Activated CD4-positive, alpha-beta T cell treated with anti-CD3 and anti-CD28 coated beads for 24 hours (primary cell): Measurements from ENCODE around the gene TMEM114.

Experiments
- DNase-seq, 2 donors: peaks; one replicate each; pipeline ENCODE4 v3.0.0-alpha.2; 2020; ENCODE audit warnings: low read depth in 2 of 2

TMEM114 gene

DNA sequence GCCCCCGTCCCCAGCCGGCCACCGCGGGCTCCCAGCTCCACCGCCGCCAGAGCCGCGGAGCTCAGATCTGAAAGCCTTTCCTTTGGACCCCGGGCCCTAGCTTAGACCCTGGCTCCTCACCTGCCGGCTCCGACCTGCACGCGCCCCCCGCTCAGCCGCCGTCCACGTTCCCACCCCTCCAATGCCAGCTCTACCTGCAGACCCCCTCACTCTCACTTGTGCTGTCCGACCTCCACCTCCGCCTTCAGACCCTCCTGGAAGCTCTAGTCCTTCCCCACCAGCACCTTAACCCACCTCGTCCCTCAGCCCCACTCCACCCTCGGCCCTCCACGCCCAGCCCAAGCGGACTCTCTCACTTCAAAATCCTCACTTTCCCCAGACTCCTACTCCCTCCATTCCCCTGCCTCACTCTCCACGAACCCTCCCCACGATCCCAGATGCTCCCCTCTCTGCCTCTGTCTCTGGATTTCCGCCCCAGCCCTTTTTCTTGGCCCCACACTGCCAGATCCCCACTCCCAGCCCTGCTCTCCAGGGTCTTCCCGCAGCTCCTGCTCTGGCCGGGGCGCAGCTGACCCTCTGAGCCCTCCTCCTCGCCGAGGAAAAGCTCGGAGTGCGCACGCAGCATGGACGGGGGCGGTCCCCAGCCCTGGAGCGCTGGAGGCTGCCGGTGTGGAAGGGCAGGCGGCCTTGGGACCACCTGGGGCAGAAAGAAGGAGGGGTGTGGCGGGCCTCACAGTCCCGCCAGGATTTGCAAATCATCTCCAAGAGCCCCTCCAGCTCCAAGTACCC lies at the start of gene TMEM114:
TMEM114 (minus strand) TSS at position 612 of the 789 bp plus-strand sequence. CDS start 673 bp downstream, outside the sequence.
- no peak for DNase-seq

DNA sequence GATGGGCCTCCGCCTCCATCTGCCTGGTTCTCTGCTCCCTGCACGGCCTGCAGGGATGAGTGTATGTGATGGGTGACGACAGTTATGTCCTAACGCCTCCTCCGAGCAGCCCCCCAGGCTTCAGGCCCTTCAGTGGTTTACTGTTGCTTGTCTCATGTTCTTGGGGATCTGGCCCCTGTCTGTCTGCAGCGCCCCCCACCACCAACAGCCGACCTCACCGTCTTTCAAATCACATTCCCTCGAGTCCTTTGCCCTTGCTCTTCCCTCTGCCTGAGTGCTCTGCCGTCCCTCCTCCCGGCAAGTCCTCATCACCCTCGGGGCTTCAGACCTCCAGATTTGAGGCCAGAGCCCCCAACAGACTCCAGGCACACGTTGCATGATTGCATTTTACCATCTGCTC lies 49.4 kb upstream of the TMEM114 start:
- no peak for DNase-seq

DNA sequence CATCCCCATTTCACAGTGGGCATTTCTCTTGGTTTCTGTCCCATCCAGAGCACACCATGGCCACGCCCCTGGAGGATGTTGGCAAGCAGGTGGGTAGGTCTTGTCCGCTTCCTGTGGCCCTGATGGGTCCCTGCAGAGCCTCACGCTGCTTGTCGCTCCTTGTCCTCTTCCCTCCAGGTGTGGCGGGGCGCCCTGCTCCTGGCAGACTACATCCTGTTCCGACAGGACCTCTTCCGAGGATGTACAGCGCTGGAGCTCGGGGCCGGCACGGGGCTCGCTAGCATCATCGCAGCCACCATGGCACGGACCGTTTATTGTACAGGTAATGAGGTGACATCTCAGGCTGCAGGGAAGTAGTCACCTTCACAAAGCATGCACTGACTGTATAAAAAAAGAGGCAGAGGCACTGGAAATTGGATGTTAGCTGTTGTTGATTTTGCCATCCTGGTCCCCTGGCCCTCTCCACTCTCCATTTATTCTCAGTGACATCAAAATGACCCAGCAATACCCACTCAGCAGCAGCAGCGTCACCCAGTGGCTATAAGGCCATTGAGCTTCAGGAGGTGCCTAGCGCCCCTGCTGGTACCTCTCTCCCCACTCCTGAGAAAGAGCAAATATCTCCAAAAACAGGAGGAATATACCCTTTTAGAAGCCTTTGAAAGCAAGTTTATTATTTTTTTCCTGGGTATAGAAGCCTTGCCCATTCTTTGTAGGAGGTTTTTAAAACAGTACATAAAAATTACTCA lies 44.9 kb upstream of the TMEM114 start:
- no peak for DNase-seq

DNA sequence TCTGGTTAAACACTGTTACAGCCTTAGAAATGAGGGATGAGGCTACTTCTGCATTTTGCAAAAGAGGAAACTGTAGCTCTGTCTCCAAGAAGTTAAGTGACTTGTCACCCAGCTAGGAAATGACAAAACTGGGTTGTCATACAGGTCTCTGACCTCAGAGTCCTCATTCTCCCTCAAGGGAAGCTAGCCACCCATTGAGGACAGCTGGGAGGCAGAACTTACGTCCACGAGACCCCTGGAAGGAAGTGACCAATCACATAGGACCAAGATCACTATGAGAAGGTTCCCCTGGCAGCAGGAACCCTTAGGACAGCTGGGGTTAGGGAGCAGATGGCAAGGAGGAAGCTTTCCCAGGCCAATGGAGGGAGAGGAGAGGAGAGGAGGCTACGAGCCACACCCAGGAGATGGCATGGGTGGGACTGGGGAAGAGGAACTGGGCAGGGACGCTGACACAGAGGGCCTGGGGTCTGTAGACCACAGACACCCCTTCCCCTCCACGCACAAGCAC lies 42.4 kb upstream of the TMEM114 start:
- DNase-seq, result no peak

- no peak for DNase-seq
Measured at GRCh38 chr16:8631818-8632465, 41.6 kb upstream of the TMEM114 start.

- no peak for DNase-seq
Measured at GRCh38 chr16:8631373-8631772, 41.1 kb upstream of the TMEM114 start.

DNA sequence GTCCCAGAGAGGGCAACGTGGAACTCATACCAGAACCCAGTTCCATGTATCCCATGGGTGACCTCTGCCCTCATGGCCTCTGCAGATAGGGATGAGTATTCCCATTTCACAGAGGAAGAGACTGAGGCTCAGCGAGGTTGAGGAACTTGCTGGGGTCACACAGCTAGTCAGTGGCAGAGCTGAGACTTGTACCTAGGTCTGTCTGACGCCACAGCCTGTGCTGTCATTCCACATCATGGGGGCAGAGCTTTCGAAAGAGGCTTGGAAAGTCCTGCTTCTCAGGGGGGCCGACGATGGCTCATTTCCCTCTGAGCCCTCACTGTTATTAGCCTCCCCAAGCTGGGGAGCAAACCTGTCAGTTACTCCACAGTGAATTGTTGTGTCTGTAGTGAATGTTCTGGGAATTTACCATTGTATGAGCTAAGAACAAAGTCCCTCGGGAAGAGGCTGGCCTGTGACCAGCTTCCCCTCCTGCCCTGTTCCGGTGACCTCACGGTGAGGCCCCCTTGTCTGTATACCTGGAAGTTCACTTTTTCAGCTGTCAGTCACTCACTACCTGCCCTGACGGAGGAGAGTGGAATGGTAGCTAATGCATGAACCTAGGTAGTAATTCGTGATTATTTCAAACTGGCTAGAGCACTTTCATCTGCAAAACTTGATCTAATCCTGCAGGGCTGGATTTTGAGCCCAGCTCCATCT lies 40.1 kb upstream of the TMEM114 start:
- no peak for DNase-seq

DNA sequence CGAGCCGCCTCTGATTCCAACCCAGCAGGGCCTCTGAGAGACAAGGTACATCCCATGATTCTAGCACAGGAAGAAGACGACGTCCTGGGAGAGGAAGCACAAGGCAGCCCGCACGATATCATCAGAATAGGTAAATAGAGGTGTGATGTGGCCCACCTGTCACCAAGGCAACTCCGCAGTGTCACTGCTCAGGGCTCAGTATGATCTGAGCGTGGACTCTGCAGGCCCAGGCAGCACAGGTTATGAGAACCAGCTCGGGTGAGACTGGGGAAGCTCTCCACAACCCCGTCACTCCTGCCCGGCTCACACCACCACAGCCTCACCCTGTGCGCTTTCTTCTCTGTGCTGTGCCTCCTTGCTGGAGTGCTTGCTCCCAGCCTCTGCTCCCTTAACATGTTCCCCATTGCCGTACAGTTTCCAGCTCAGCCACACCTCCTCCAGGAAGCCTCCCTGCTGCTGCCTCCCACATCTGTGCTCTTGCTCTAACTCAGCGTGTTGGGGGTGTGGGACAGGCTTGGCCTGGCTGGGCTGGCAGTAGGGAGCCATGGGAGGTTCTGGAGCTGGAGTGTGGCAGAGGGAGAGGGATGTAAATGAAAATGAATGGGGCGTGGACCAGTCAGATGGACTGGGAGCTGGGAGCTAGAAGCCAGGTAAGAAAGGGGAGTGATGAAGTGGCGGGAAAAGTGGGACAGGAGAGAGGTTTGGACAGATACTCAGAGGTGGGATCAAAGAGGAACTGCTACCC lies 38.8 kb upstream of the TMEM114 start:
- DNase-seq, result no peak

GRCh38 chr16:8627456-8627855 lies 37.1 kb upstream of the TMEM114 start:
- DNase-seq, result no peak

- DNase-seq, result no peak
Measured at GRCh38 chr16:8626946-8627345, 36.6 kb upstream of the TMEM114 start.

GRCh38 chr16:8625491-8626087 lies 35.3 kb upstream of the TMEM114 start:
- DNase-seq, result no peak

GRCh38 chr16:8623634-8624033 lies 33.3 kb upstream of the TMEM114 start:
- no peak for DNase-seq

- DNase-seq, result no peak
Measured at GRCh38 chr16:8622315-8622656, 32.0 kb upstream of the TMEM114 start.

GRCh38 chr16:8621572-8622314 lies 31.4 kb upstream of the TMEM114 start, which contains the start of gene METTL22:
TSS of gene METTL22 (plus strand) at chr16:8621698. CDS start at chr16:8625666, 3,968 bp downstream.
- peak; percentile 91 for DNase-seq

GRCh38 chr16:8621222-8621571 lies 30.9 kb upstream of the TMEM114 start:
- DNase-seq, result no peak

DNA sequence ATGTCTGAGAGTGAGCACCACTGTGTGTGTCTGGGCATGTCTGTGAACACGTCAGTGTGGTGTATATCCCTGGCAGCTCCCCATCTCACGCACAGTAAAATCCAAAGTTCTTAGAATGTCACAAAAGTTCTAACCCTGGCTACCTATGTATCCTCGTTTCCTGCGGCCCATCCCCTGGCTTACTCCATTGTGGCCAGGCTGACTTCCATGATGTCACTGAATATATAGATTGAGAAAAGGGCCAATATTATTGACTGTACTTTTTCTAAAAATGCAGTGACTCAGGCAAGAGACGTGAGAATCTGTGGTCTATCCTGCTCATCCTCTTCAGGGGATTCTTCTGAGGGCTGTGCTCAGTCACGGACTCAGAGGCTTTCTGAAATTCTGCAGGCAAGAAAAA lies 30.2 kb upstream of the TMEM114 start:
- DNase-seq, result no peak

GRCh38 chr16:8619671-8620370 lies 29.5 kb upstream of the TMEM114 start:
- DNase-seq, result no peak

- DNase-seq, result no peak
Measured at GRCh38 chr16:8614435-8615029, 24.2 kb upstream of the TMEM114 start.
